Activated T-helper 1 cell treated with anti-CD3 and anti-CD28 coated beads, Interleukin-12 subunit alpha, Interleukin-12 subunit beta, Interleukin-2, Interleukin-4 antibody, amounts not matched to agents 30 ng/mL and 10 ng/mL and 1 ng/mL, durations not matched to agents 14 hours and 24 hours and 36 hours (primary cell): ENCODE data around the gene WDR90. TPM values are rescaled to one million over a fixed set of nuclear protein-coding genes. Genes with fewer than 3 reads are reported as not detected.

Experiments used
- DNase-seq: peaks from one replicate; pipeline ENCODE4 v3.0.0; 2021; ENCODE audit warnings: low spot score
- H3K27ac Mint-ChIP-seq: one replicate; pipeline ENCODE4 v1.8.0; 2021; ENCODE audit warnings: mild to moderate bottlenecking, mixed read lengths
- H3K27me3 Mint-ChIP-seq: one replicate; pipeline ENCODE4 v1.8.0; 2022; ENCODE audit warnings: mild to moderate bottlenecking, moderate library complexity, mixed read lengths; ENCODE audit not compliant: insufficient read depth
- H3K36me3 Mint-ChIP-seq: one replicate; pipeline ENCODE4 v1.8.0; 2021; ENCODE audit warnings: low read depth, mixed read lengths
- H3K4me1 Mint-ChIP-seq: one replicate; pipeline ENCODE4 v1.8.0; 2021; ENCODE audit warnings: low read depth, mixed read lengths
- H3K4me3 Mint-ChIP-seq: one replicate; pipeline ENCODE4 v1.8.0; 2021; ENCODE audit warnings: mild to moderate bottlenecking, moderate library complexity, mixed read lengths
- H3K9me3 Mint-ChIP-seq: one replicate; pipeline ENCODE4 v1.8.0; 2021; ENCODE audit warnings: mixed read lengths
- intact Hi-C: fragments of 100-400 bp; cut with micrococcal nuclease; formaldehyde crosslinking; loops from one replicate; pipeline ENCODE4 v1.15.1; 2024
- total RNA-seq: library from RNA; stranded (reverse); gene quantifications from 2 replicates; pipeline ENCODE4 v1.2.3, GENCODE V29; 2022

Gene WDR90
- total RNA-seq, 1 donor from 2014 or later = 82.3 TPM

- Mint-ChIP-seq H3K9me3 (no peaks in the 10 kb centered on the region), H3K27ac (no peak overlapping the region), H3K36me3 (no peaks in the 10 kb centered on the region), H3K4me1 (no peaks in the 10 kb centered on the region), H3K4me3 (no peak overlapping the region), H3K27me3 (peaks cover 48% of the 10 kb centered on the region)
- DNase-seq = no peak
- intact Hi-C loops = no loop called here
Observed at GRCh38 chr16:704552-705380, 55.6 kb downstream of the WDR90 start.

GRCh38 chr16:705431-706188, 56.4 kb downstream of the WDR90 start, which contains the start of gene FBXL16:
TSS of gene FBXL16 (minus strand) at chr16:705801. CDS start at chr16:697405, 8,396 bp downstream.
- Mint-ChIP-seq H3K27ac (no peak within 1 kb of the TSS), H3K4me1 (no peaks in the 10 kb centered on the region), H3K36me3 (no peaks in the 10 kb centered on the region), H3K4me3 (no peak within 1 kb of the TSS), H3K9me3 (no peaks in the 10 kb centered on the region), H3K27me3 (peaks cover 46% of the 10 kb centered on the region)
- intact Hi-C loops = no loop called here
- no peak for DNase-seq

- no peak for DNase-seq
- Mint-ChIP-seq H3K36me3 (no peaks in the 10 kb centered on the region), H3K4me3 (no peak overlapping the region), H3K9me3 (no peaks in the 10 kb centered on the region), H3K4me1 (no peaks in the 10 kb centered on the region), H3K27ac (no peak overlapping the region), H3K27me3 (peaks cover 46% of the 10 kb centered on the region)
- intact Hi-C loops = no loop called here
Observed at GRCh38 chr16:706189-707061, 57.3 kb downstream of the WDR90 start.

GRCh38 chr16:707062-707538, 57.9 kb downstream of the WDR90 start:
- Mint-ChIP-seq H3K4me1 (no peaks in the 10 kb centered on the region), H3K27me3 (peaks cover 42% of the 10 kb centered on the region), H3K27ac (no peak overlapping the region), H3K4me3 (no peak overlapping the region), H3K36me3 (no peaks in the 10 kb centered on the region), H3K9me3 (no peaks in the 10 kb centered on the region)
- intact Hi-C loops = no loop called here
- no peak for DNase-seq

DNA sequence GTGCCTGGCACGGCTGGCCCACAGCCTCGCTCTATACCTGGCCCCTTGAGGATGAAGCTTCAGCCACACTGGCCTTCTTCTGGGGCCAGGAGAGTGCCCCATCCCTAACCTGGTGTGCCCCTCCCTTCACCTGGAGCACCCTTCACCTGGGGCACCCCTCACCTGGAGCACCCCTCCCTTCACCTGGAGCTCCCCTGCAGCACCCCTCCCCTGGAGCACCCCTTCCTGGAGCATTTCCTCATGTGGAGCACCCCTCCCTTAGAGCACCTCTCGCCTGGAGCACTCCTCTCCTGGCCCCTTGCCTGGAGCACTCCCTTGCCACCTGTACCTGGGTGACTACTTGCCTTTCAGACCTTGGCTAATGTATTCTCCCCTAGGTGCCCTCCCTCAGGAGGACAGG, 58.9 kb downstream of the WDR90 start:
- Mint-ChIP-seq H3K27ac (no peak overlapping the region), H3K4me1 (no peaks in the 10 kb centered on the region)

GRCh38 chr16:708959-709358, 59.8 kb downstream of the WDR90 start:
- no peak for DNase-seq
- no peaks in the 10 kb centered on the region for H3K9me3 Mint-ChIP-seq
- no peaks in the 10 kb centered on the region for H3K36me3 Mint-ChIP-seq
- no peaks in the 10 kb centered on the region for H3K4me1 Mint-ChIP-seq
- H3K27ac Mint-ChIP-seq = no peak overlapping the region
- intact Hi-C loops = no loop called here
- no peak overlapping the region for H3K4me3 Mint-ChIP-seq
- peaks cover 38% of the 10 kb centered on the region for H3K27me3 Mint-ChIP-seq

More for the DNA sequence above, 58.9 kb downstream of the WDR90 start:
- H3K27me3 Mint-ChIP-seq = peaks cover 37% of the 10 kb centered on the region
- DNase-seq = no peak
- no peak overlapping the region for H3K4me3 Mint-ChIP-seq
- no peaks in the 10 kb centered on the region for H3K36me3 Mint-ChIP-seq
- H3K9me3 Mint-ChIP-seq = no peaks in the 10 kb centered on the region
- intact Hi-C loops = no loop called here

DNA sequence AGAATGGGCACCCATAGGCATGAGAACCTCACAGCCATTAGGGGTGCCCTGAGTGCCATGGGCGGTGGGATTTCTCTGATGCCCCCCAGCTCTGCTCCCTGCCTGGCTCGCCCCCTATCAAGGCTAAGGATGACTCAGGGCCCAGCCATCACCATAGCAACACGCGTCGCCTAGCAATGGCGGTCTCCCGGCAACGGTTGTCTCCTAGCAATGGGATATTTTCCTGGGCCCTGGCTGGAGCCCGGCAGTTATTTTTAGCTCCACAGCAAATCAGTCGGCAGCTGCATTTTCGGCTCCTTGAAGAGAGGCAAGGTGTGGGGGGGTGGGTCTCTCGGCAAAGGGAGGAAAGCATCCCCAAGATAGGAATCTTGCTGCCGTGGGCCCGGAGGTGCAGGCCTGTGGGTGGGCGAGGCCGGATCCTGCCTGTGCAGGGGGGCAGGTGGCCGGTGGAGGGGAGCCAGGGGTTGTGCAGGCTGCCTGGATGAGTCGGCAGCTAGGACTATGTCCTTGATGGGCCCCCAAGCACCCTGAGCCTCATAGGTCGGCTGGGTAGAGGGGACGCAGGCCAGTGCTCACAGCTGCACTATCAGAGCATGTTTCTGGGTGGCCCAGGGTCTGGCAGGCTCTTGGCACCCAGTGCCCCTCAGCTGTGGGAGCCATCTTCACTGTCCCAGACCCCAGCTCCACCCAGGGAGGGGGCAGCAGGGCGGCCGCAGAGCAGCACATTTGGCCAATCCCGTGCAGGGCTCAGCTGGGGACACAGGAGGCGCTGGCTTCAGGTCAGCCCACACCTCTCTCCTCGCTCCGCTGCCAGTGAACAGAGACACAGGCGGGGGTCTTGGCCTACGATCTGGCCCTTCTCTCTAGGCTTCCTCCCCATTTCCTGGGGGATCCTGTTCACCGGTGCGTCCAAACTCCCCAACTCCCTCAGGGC, 60.7 kb downstream of the WDR90 start:
- no peaks in the 10 kb centered on the region for H3K9me3 Mint-ChIP-seq
- intact Hi-C loops = loop anchor here (2.0 to 5.0 kb wide), 2 partner anchors 97 to 393 kb away; no protein-coding TSS in a partner anchor
- no peaks in the 10 kb centered on the region for H3K36me3 Mint-ChIP-seq
- peaks cover 41% of the 10 kb centered on the region for H3K27me3 Mint-ChIP-seq
- no peak overlapping the region for H3K27ac Mint-ChIP-seq
- no peaks in the 10 kb centered on the region for H3K4me1 Mint-ChIP-seq
- DNase-seq = no peak
- H3K4me3 Mint-ChIP-seq = no peak overlapping the region

- H3K9me3 Mint-ChIP-seq = no peaks in the 10 kb centered on the region
- peaks cover 41% of the 10 kb centered on the region for H3K27me3 Mint-ChIP-seq
- H3K36me3 Mint-ChIP-seq = no peaks in the 10 kb centered on the region
- no peak overlapping the region for H3K27ac Mint-ChIP-seq
- intact Hi-C loops = loop anchor here (1.0 to 5.0 kb wide), 3 partner anchors 75 to 392 kb away; no protein-coding TSS in a partner anchor
- H3K4me1 Mint-ChIP-seq = no peaks in the 10 kb centered on the region
- no peak for DNase-seq
- no peak overlapping the region for H3K4me3 Mint-ChIP-seq
Observed at GRCh38 chr16:710500-711075, 61.4 kb downstream of the WDR90 start.

GRCh38 chr16:711084-711483, 61.9 kb downstream of the WDR90 start:
- Mint-ChIP-seq H3K4me1 (no peaks in the 10 kb centered on the region), H3K4me3 (no peak overlapping the region), H3K27ac (no peak overlapping the region), H3K36me3 (no peaks in the 10 kb centered on the region), H3K9me3 (no peaks in the 10 kb centered on the region), H3K27me3 (peaks cover 41% of the 10 kb centered on the region)
- no peak for DNase-seq
- intact Hi-C loops = loop anchor here (1.0 to 5.0 kb wide), 3 partner anchors 74 to 392 kb away; no protein-coding TSS in a partner anchor

GRCh38 chr16:711548-712320, 62.6 kb downstream of the WDR90 start:
- no peaks in the 10 kb centered on the region for H3K9me3 Mint-ChIP-seq
- H3K4me1 Mint-ChIP-seq = no peaks in the 10 kb centered on the region

More at GRCh38 chr16:711548-712320, 62.6 kb downstream of the WDR90 start:
- H3K27me3 Mint-ChIP-seq = peaks cover 35% of the 10 kb centered on the region
- H3K36me3 Mint-ChIP-seq = no peaks in the 10 kb centered on the region
- H3K4me3 Mint-ChIP-seq = no peak overlapping the region
- H3K27ac Mint-ChIP-seq = no peak overlapping the region
- intact Hi-C loops = loop anchor here (1.0 to 5.0 kb wide), 3 partner anchors 74 to 391 kb away; no protein-coding TSS in a partner anchor
- DNase-seq = peak; percentile 67
